HEK293T (cell line): ENCODE measurements around the gene LHX3.

Source experiments
- ARNT ChIP-seq: fragments of 450-650 bp; IDR thresholded peaks from 2 replicates; pipeline ENCODE4 v1.6.1; 2017; ENCODE audit warnings: mild to moderate bottlenecking
- BHLHE40 ChIP-seq: fragments of 450-650 bp; IDR thresholded peaks from 2 replicates; pipeline ENCODE4 v1.6.1; 2016; ENCODE audit warnings: mild to moderate bottlenecking, moderate library complexity, borderline replicate concordance
- ELF4 ChIP-seq: fragments of 450-650 bp; IDR thresholded peaks from 2 replicates; pipeline ENCODE4 v1.6.1; 2017; ENCODE audit warnings: antibody characterized with exemption
- FOXA1 ChIP-seq: fragments of 450-650 bp; IDR thresholded peaks from 2 replicates; pipeline ENCODE4 v1.6.1; 2016; ENCODE audit warnings: mild to moderate bottlenecking
- FOXK2 ChIP-seq: fragments of 450-650 bp; IDR thresholded peaks from 2 replicates; pipeline ENCODE4 v1.6.1; 2016; ENCODE audit warnings: mild to moderate bottlenecking
- FOXM1 ChIP-seq: fragments of 450-650 bp; IDR thresholded peaks from 2 replicates; pipeline ENCODE4 v1.6.1; 2017; ENCODE audit warnings: mild to moderate bottlenecking, borderline replicate concordance
- HDGF ChIP-seq: fragments of 450-650 bp; IDR thresholded peaks from 2 replicates; pipeline ENCODE4 v1.6.1; 2017; ENCODE audit warnings: antibody characterized with exemption, borderline replicate concordance
- NFRKB ChIP-seq: fragments of 450-650 bp; IDR thresholded peaks from 2 replicates; pipeline ENCODE4 v1.6.1; 2016; ENCODE audit warnings: mild to moderate bottlenecking, moderate library complexity
- SP1 ChIP-seq: fragments of 450-650 bp; IDR thresholded peaks from 2 replicates; pipeline ENCODE4 v1.6.1; 2017
- SUZ12 ChIP-seq: fragments of 450-650 bp; IDR thresholded peaks from 2 replicates; pipeline ENCODE4 v1.6.1; 2016; ENCODE audit warnings: mild to moderate bottlenecking

GRCh38 chr9:136225366-136225747 is 20.4 kb upstream of the LHX3 start:
- TF ChIP-seq FOXM1 (no peak), NFRKB (no peak), SP1 (no peak), ELF4 (no peak), FOXK2 (no peak), ARNT (no peak), FOXA1 (no peak), BHLHE40 (no peak), HDGF (no peak), SUZ12 (no peak)
